ENCODE measurements around the gene MAPRE3.
A peak's percentile ranks its signal among the peaks of the same experiment; 100 is the strongest.

Gene MAPRE3

GRCh38 chr2:27042985-27043634 is 72.7 kb downstream of the MAPRE3 start:
- no peak for DNase-seq

DNA sequence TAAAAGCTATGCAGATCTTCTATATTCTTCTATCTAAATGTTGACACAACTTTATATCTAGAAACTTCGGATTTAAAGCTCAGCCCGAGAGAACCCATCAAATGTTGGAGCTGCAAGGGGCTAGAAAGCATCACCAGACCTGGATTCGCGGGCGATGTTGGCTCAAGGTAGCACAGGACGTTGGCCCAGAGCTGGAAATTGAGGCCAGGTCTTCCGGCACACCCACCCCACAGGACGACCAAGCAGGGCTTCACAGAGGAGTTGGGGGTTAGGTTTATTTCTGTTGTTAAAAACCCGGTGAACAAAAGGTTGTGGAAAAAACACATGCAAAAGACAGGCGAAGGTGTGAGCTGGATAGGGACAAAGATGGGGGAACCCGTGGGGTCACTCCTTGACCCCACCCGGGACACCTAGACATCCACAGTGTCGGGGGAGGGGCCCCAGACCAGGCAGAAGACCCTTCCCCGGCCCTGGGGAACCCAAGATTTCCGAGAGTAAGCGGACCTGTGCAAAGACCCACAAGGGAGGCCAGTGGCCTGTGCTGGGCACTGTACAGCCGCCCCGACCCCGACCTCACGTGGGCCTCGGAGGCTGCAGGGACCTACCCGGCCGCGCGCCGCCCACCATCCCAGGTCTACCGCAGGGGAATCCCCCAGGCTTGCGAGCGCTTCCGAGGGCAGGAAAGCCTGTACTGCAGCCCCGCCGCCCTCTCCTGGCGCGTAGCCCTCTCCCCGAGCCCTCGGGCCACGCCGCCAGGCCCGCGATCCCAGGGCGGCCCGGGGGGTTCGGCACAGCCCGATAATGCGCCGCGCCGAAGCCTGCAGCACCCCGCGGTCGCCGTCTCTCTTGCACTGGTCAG is 79.2 kb downstream of the MAPRE3 start:
- DNase-seq = peak; percentile 77

DNA sequence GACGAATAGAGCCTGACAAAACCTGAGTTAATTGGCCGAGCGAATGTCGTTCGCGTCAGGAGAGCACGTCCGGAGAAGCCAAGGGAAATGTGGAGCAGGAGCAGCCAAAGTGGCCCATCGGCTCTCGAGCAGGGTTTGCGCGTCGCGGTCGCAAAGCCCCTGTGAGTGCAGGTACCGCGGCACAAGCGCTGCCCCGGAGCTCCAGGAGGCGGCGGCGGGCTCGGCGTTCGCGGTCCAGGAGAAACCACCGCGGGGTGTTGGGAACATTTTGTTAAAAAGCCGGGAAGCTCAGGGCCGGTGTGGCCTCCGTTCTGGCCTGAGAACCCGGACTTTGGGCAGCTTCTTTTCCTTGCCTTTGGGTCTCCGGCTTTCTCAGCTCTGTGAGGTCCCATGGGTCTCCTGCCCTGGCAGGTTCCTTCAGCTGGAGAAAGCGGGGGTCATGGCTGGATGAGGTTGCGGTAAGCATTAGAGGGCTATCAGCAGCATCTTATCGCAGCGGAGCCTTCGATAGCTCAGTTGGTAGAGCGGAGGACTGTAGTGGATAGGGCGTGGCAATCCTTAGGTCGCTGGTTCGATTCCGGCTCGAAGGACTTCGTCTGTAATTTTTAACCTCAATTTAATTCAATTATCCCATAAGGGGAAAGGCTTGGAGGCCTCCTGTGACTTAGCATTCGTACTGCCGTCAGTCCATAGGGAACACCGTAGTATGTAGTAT is 80.0 kb downstream of the MAPRE3 start:
- DNase-seq = peak; percentile 98

DNA sequence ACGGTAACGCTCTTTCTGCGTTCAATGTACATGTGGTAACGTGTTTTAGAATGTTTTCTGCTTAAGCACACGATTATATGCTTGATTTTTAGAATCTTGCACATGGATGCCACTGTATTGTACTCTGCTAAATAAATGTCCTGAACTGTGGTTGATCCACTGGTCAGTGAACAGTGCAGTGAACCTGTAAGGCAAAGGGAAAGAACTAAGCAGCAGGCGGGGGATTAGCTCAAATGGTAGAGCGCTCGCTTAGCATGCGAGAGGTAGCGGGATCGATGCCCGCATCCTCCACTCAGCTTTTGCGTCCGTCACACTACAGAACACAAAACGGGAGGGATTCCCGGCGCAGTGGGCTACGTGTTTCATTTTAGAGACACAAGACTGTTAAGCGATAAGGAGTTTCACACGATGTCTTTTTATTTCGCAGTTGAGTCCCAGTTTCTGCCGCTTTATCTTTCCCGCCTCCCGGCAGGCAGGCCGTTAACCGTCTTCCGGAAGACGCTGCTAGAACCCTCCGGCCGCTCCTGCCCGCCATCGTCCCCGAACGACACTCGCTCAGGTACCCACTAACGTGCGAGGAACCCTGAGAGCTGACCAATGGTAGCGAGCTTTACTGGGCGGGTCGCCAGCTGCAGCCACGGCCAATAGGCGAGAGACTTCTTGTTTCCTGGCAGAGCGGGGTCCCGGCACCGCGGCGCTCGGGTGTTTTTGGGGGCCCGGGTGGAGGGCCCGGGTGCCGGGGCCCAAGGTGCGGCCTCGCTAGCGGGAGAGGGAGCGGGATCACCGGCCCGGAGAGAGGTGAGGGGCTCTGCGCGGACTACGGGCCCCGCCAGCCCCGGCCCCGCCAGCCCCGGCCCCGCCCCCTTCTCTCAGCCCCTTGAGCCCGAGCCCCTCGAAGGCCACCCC is 80.8 kb downstream of the MAPRE3 start, which contains the start of gene AGBL5:
AGBL5 (plus strand) TSS at position 673 of the 906 bp plus-strand sequence. CDS start 1,291 bp downstream, outside the sequence.
- DNase-seq = peak; percentile 97

- peak; percentile 46 for DNase-seq
Measured at GRCh38 chr2:27051902-27052645, 81.6 kb downstream of the MAPRE3 start.

- DNase-seq = no peak
Measured at GRCh38 chr2:27053321-27053720, 82.9 kb downstream of the MAPRE3 start.

DNA sequence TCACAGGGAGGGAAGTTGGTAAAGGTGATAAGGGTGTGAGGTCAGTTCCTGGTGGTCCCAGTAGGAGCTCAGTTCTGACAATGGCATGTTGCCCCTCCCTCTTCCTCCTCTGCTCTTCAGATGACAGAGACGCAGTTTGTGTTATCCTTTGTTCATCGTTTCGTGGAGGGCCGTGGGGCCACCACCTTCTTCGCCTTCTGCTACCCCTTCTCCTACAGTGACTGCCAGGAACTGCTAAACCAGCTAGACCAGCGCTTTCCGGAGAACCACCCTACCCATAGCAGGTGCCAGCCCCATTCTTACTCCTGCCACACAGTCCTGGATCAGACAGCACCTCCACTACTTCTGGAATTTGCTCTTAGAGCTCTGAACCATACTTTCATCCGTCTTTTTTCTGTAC is 83.3 kb downstream of the MAPRE3 start:
- DNase-seq = no peak

- no peak for DNase-seq
Measured at GRCh38 chr2:27054721-27055120, 84.3 kb downstream of the MAPRE3 start.

GRCh38 chr2:27057184-27057583 is 86.7 kb downstream of the MAPRE3 start:
- no peak for DNase-seq

DNA sequence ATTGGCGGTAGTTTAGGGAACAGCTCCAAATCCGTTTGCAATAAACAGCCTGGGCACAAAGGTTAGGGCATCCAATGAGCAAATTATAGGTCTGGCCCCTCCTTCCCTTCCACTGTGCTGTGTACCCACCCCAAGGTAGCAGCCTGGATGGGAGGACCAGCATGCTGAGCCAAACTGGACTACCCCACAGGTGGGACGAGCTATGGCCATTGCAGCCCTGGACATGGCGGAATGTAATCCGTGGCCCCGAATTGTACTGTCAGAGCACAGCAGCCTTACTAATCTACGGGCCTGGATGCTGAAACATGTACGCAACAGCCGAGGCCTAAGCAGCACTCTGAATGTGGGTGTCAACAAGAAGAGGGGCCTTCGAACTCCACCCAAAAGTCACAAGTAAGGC is 87.8 kb downstream of the MAPRE3 start:
- DNase-seq = no peak

DNA sequence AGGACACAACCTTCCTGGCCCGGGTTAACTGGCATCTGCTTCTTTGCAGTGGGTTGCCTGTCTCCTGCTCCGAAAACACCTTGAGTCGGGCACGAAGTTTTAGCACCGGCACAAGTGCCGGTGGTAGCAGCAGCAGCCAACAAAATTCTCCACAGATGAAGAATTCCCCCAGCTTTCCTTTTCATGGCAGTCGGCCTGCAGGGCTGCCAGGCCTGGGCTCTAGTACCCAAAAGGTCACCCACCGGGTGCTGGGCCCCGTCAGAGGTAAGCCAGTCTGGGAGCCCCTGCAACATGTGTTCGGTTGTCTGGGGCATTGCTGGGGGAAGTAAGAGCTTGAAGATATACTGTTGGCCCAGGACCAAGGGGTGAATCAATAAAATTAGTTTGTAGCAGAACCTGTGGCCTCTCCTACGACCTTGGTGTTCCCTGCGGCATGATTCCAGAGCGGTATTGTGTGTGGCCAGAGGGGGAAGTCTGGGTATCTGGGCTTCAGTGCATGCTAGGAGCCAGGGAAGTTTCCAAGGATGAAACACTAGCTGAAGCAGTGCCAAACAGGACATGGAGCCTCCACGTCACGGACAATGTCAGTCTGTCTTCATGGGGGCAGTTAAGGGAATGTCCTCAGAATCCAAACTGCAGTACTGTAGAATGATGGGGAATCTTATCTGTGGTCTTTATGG is 88.8 kb downstream of the MAPRE3 start:
- no peak for DNase-seq

- no peak for DNase-seq
Measured at GRCh38 chr2:27060323-27060722, 89.9 kb downstream of the MAPRE3 start.

GRCh38 chr2:27065128-27065527 is 94.7 kb downstream of the MAPRE3 start:
- DNase-seq = no peak

- no peak for DNase-seq
Measured at GRCh38 chr2:27067385-27067784, 96.9 kb downstream of the MAPRE3 start.

DNA sequence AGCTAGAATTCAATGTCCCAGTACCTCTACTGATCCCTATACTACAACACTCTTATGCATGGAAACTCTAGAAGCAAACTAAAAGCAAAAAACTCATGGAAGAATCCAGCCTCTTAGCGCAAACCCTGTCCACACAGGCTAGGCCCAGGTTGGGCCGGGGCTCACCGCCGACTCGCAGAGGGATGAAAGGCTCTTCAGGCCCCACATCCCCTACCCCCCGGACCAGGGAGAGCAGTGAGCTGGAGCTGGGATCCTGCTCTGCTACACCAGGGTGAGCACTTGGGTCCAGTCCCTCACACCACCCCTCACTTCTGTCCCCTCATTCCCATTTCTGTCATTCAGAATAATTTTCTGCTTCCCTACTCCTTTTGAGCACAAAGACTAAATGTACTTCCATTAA is 99.0 kb downstream of the MAPRE3 start:
- DNase-seq = no peak

DNA sequence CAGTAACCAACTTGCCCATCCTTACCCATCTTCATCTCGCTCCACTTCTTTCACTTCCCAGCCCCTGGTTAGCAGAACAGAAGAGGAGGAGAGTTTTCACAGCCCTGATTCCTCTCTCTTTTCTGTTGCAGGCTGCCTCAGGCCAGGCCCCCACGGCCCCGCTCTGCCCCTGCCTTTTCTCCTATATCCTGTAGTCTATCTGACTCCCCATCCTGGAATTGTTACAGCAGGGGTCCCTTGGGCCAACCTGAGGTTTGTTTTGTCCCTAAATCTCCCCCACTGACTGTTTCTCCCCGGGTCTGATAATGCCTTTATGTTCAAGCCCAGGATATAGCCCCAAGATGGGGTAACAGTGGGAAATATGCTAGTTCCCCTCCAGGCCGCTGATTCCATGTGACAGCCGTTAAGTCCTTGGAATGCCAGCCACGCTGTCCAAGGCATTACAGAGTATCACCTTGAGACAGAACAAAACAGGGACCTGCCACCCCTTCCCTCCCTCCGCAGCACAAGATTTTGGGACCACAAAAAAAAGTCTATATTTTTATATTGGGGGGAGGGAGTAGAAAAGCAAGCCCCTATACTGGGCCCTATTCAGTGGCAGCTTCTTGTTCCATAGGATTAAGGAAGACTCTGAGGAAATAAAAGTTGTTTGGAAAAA is 99.7 kb downstream of the MAPRE3 start:
- no peak for DNase-seq

DNA sequence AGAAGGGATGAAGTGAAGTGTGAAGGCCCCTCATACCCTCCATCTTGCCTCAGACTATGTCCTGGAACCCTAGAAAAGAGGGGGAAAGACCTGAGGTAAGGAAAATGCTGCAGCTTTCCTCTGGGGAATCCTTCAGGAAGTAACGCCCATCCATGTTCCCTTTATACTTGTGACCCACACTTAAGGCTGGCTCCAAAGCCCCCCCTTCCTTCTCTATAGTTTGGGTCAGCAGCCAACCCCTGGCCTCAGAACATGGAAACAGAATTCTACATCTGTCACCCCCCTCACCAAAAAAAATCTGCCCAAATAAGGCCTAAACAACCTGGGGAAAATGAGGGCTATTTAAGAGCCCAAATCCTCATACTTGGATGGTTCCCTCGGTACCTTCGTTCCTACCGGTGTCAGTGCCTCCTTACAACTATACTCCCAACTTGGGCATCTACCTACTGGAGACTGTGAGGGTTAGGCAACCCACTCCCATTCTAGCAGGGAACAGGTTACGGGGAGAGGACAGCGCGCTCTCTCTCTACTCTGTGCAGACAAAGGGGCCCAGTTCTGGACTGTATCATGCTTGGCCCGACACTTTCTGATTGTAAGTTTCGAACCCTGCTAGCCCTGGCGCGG is 100.3 kb downstream of the MAPRE3 start:
- no peak for DNase-seq

- DNase-seq = peak; percentile 95
Measured at GRCh38 chr2:27071277-27071989, 101.0 kb downstream of the MAPRE3 start, which contains the start of gene OST4. Gene OST4, minus strand, starts transcription at chr2:27071654.

Measured in NCI-H82 (cell line).